Smooth muscle cell (in vitro differentiated cells): ENCODE results near the gene HOXD4. TPM values are rescaled to one million over a fixed set of nuclear protein-coding genes. Genes with fewer than 3 reads are reported as not detected.

ENCODE experiments used
- DNase-seq: peaks from one replicate; lab custom pipeline; 2025; ENCODE audit not compliant: unreplicated experiment; lab: John Stamatoyannopoulos, UW
- H2AFZ ChIP-seq: fragments of 200-600 bp; sonication (generic); 2 replicates; pipeline ENCODE4 v1.6.0; 2016; ENCODE audit warnings: antibody characterized with exemption, low read depth, mild to moderate bottlenecking
- H3F3A ChIP-seq: fragments of 200-600 bp; sonication (generic); 2 replicates; pipeline ENCODE4 v1.6.0; 2017; ENCODE audit warnings: antibody characterized with exemption, low read depth
- H3K27ac ChIP-seq: fragments of 200-600 bp; sonication (generic); 2 replicates; pipeline ENCODE4 v1.5.1; 2016; ENCODE audit warnings: low read depth, mild to moderate bottlenecking
- H3K27me3 ChIP-seq: fragments of 200-600 bp; sonication (generic); 2 replicates; pipeline ENCODE4 v1.6.1; 2016; ENCODE audit warnings: low read depth, mild to moderate bottlenecking
- H3K36me3 ChIP-seq: fragments of 200-600 bp; sonication (generic); 2 replicates; pipeline ENCODE4 v1.5.1; 2016; ENCODE audit warnings: low read depth
- H3K4me1 ChIP-seq: fragments of 200-600 bp; sonication (generic); 2 replicates; pipeline ENCODE4 v1.5.1; 2016; ENCODE audit warnings: low read depth
- H3K4me2 ChIP-seq: fragments of 200-600 bp; sonication (generic); 2 replicates; pipeline ENCODE4 v1.6.0; 2016; ENCODE audit warnings: mild to moderate bottlenecking
- H3K4me3 ChIP-seq: fragments of 200-600 bp; sonication (generic); 2 replicates; pipeline ENCODE4 v1.5.1; 2016; ENCODE audit warnings: mild to moderate bottlenecking
- H3K79me2 ChIP-seq: fragments of 200-600 bp; sonication (generic); 2 replicates; pipeline ENCODE4 v1.6.0; 2016; ENCODE audit warnings: low read depth, mild to moderate bottlenecking
- H3K9ac ChIP-seq: fragments of 200-600 bp; sonication (generic); 2 replicates; pipeline ENCODE4 v1.6.0; 2016; ENCODE audit warnings: low read depth
- H3K9me3 ChIP-seq: fragments of 200-600 bp; sonication (generic); replicated peaks from 2 replicates; pipeline ENCODE4 v1.5.1; 2016; ENCODE audit warnings: low read depth
- H4K20me1 ChIP-seq: fragments of 200-600 bp; sonication (generic); 2 replicates; pipeline ENCODE4 v1.6.0; 2016; ENCODE audit warnings: low read depth
- CTCF ChIP-seq: fragments of 200-600 bp; sonication (generic); IDR thresholded peaks from 2 replicates; pipeline ENCODE4 v1.5.1; 2017; ENCODE audit warnings: borderline replicate concordance, mild to moderate bottlenecking, antibody characterized with exemption; ENCODE audit not compliant: insufficient read depth, poor library complexity, severe bottlenecking
- WGBS: methylation state at CpG from one replicate; pipeline ENCODE4 v1.1.7; 2016; ENCODE audit warnings: low lambda C conversion rate; 5-methylcytosine and 5-hydroxymethylcytosine counted together
- polyA plus RNA-seq: library from polyadenylated mRNA; unstranded; fragments of >200 nt; fragmentation: Nextera tagmentation; extraction: Ambion mirVana; gene quantifications from 2 replicates; pipeline ENCODE4 v1.2.1, GENCODE V29; 2016
- total RNA-seq: library from RNA; depleted of rRNA; stranded (reverse); fragments of >200 nt; gene quantifications from 2 replicates; pipeline ENCODE4 v1.2.3, GENCODE V29; 2014

HOXD4 gene
- total and polyA plus RNA-seq, 2 experiments from 2014 or later = not detected

- H3K4me2 ChIP-seq = peak overlapping the region; percentile 37
- H3K4me1 ChIP-seq = peaks cover 12% of the 10 kb centered on the region
- no peak overlapping the region for H3K27ac ChIP-seq
- H4K20me1 ChIP-seq = no peaks in the 10 kb centered on the region
- no peak overlapping the region for H3K4me3 ChIP-seq
- WGBS = 3% methylated on average over 48 of the region's 51 CpGs
- TF ChIP-seq CTCF = no peak
- H3K9ac ChIP-seq = no peak overlapping the region
- H3K27me3 ChIP-seq = peaks cover 100% of the 10 kb centered on the region
- DNase-seq = no peak
- no peak overlapping the region for H2AFZ ChIP-seq
- no peaks in the 10 kb centered on the region for H3K79me2 ChIP-seq
- no peaks in the 10 kb centered on the region for H3F3A ChIP-seq
- H3K9me3 ChIP-seq = no peaks in the 10 kb centered on the region
- H3K36me3 ChIP-seq = no peaks in the 10 kb centered on the region
Measured at GRCh38 chr2:176171351-176172006, 20.1 kb downstream of the HOXD4 start.

- H3K4me3 ChIP-seq = no peak overlapping the region
- H3K27me3 ChIP-seq = peaks cover 100% of the 10 kb centered on the region
- peak overlapping the region; percentile 37 for H3K4me2 ChIP-seq
- no peak overlapping the region for H2AFZ ChIP-seq
- 8% methylated on average over 60 of the region's 60 CpGs for WGBS
- no peaks in the 10 kb centered on the region for H3K36me3 ChIP-seq
- no peaks in the 10 kb centered on the region for H3K9me3 ChIP-seq
- H3F3A ChIP-seq = no peaks in the 10 kb centered on the region
- no peak for TF ChIP-seq CTCF
- no peak overlapping the region for H3K9ac ChIP-seq
- no peaks in the 10 kb centered on the region for H4K20me1 ChIP-seq
- no peak overlapping the region for H3K27ac ChIP-seq
- H3K4me1 ChIP-seq = peaks cover 12% of the 10 kb centered on the region
- DNase-seq = no peak
- no peaks in the 10 kb centered on the region for H3K79me2 ChIP-seq
Measured at GRCh38 chr2:176172007-176172894, 20.9 kb downstream of the HOXD4 start.

- Histone ChIP-seq H3K79me2 (no peaks in the 10 kb centered on the region), H3K4me3 (no peak overlapping the region), H3K27ac (no peak overlapping the region), H2AFZ (no peak overlapping the region), H3K9me3 (no peaks in the 10 kb centered on the region), H4K20me1 (no peaks in the 10 kb centered on the region), H3F3A (no peaks in the 10 kb centered on the region), H3K9ac (no peak overlapping the region), H3K4me2 (no peak overlapping the region), H3K36me3 (no peaks in the 10 kb centered on the region), H3K4me1 (peaks cover 17% of the 10 kb centered on the region), H3K27me3 (peaks cover 100% of the 10 kb centered on the region)
- TF ChIP-seq CTCF = no peak
- WGBS = 32% methylated on average over 14 of the region's 14 CpGs
- no peak for DNase-seq
Measured at GRCh38 chr2:176172895-176173566, 21.7 kb downstream of the HOXD4 start.
